PC-3 (cell line): ENCODE data around the gene RBMS3. TPM values are rescaled to one million over a fixed set of nuclear protein-coding genes. Genes with fewer than 3 reads are reported as not detected.

ENCODE experiments used
- ATAC-seq: fragments of 200-7000 bp; cut with Tn5 transposase; 2 replicates; pipeline ENCODE4 v1.9.1; 2020; ENCODE audit warnings: mild to moderate bottlenecking, moderate library complexity
- BruUV-seq: library from RNA; stranded (reverse); fragments of 400-500 nt; replicated peaks from 2 replicates; lab custom pipeline; 2021; lab: Mats Ljungman, UMichigan
- CTCF ChIA-PET: fragments of 300-600 bp; sonication (Branson Sonifier 250); formaldehyde crosslinking; loops from one replicate; lab custom pipeline; 2022; ENCODE audit warnings: antibody characterized with exemption; lab: Charles Lee
- POLR2A ChIA-PET: fragments of 300-600 bp; sonication (Branson Sonifier 250); formaldehyde crosslinking; loops from one replicate; lab custom pipeline; 2022; ENCODE audit warnings: antibody characterized with exemption; ENCODE audit not compliant: unreplicated experiment; lab: Charles Lee
- DNase-seq: peaks from one replicate; pipeline ENCODE4 v3.0.0-alpha.2; 2015
- H2AFZ ChIP-seq: fragments of 300-600 bp; sonication (generic); 2 replicates; pipeline ENCODE4 v1.6.0; 2016; ENCODE audit warnings: antibody characterized with exemption, low read length
- H3F3A ChIP-seq: fragments of 300-600 bp; sonication (generic); one replicate; pipeline ENCODE4 v1.6.0; 2017; ENCODE audit warnings: antibody characterized with exemption, low read length, control low read depth, mild to moderate bottlenecking; ENCODE audit not compliant: unreplicated experiment
- H3K27ac ChIP-seq: fragments of 300-600 bp; sonication (generic); 2 replicates; pipeline ENCODE4 v1.5.1; 2016; ENCODE audit warnings: mild to moderate bottlenecking, low read length
- H3K27me3 ChIP-seq: fragments of 300-600 bp; sonication (generic); 2 replicates; pipeline ENCODE4 v1.6.1; 2016; ENCODE audit warnings: low read length, mixed read lengths
- H3K36me3 ChIP-seq: fragments of 300-600 bp; sonication (generic); 2 replicates; pipeline ENCODE4 v1.6.1; 2016; ENCODE audit warnings: low read depth, mixed run types, low read length, mixed read lengths
- H3K4me1 ChIP-seq: fragments of 300-600 bp; sonication (generic); 2 replicates; pipeline ENCODE4 v1.5.1; 2016; ENCODE audit warnings: low read length; ENCODE audit not compliant: insufficient read depth
- H3K4me2 ChIP-seq: fragments of 300-600 bp; sonication (generic); 2 replicates; pipeline ENCODE4 v1.6.0; 2016; ENCODE audit warnings: low read length
- H3K4me3 ChIP-seq: fragments of 300-600 bp; sonication (generic); 2 replicates; pipeline ENCODE4 v1.5.1; 2016; ENCODE audit warnings: mild to moderate bottlenecking, low read length, mixed read lengths
- H3K79me2 ChIP-seq: fragments of 300-600 bp; sonication (generic); 2 replicates; pipeline ENCODE4 v1.6.1; 2017; ENCODE audit warnings: low read length, mixed read lengths
- H3K9ac ChIP-seq: fragments of 300-600 bp; sonication (generic); 2 replicates; pipeline ENCODE4 v1.6.0; 2016; ENCODE audit warnings: mild to moderate bottlenecking, low read length
- H3K9me2 ChIP-seq: fragments of 300-600 bp; sonication (generic); replicated peaks from 2 replicates; pipeline ENCODE4 v1.6.1; 2016; ENCODE audit warnings: mixed run types, low read length, mixed read lengths
- H3K9me3 ChIP-seq: fragments of 300-600 bp; sonication (generic); 2 replicates; pipeline ENCODE4 v1.6.1; 2016; ENCODE audit warnings: low read length, mixed read lengths
- H4K20me1 ChIP-seq: fragments of 300-600 bp; sonication (generic); 2 replicates; pipeline ENCODE4 v1.6.1; 2016; ENCODE audit warnings: low read length, mixed read lengths
- EZH2 ChIP-seq: fragments of 300-600 bp; sonication (generic); IDR thresholded peaks from one replicate; pipeline ENCODE4 v1.6.1; 2017; ENCODE audit warnings: antibody characterized with exemption, mild to moderate bottlenecking, low read length; ENCODE audit not compliant: unreplicated experiment
- EZH2phosphoT487 ChIP-seq: fragments of 300-600 bp; sonication (generic); IDR thresholded peaks from 2 replicates; pipeline ENCODE4 v1.6.1; 2018; ENCODE audit warnings: mild to moderate bottlenecking, antibody characterized with exemption, low read length, borderline replicate concordance
- intact Hi-C: fragments of 100-400 bp; cut with micrococcal nuclease; formaldehyde crosslinking; loops from 2 replicates; pipeline ENCODE4 v1.9.0; 2023
- total RNA-seq: library from RNA; depleted of rRNA; stranded (reverse); fragments of >200 nt; gene quantifications from 2 replicates; pipeline ENCODE4 v1.2.3, GENCODE V29; 2014
- TF ChIP-seq, protein P1 (sequence below): fragments of 300-600 bp; sonication (generic); conservative IDR thresholded peaks from 2 replicates; pipeline ENCODE4 v1.5.1; 2017; ENCODE audit warnings: antibody characterized with exemption, low read depth, mild to moderate bottlenecking, low read length

RBMS3 gene
- total RNA-seq, 1 experiment from 2014 or later: 5.4 TPM

DNA sequence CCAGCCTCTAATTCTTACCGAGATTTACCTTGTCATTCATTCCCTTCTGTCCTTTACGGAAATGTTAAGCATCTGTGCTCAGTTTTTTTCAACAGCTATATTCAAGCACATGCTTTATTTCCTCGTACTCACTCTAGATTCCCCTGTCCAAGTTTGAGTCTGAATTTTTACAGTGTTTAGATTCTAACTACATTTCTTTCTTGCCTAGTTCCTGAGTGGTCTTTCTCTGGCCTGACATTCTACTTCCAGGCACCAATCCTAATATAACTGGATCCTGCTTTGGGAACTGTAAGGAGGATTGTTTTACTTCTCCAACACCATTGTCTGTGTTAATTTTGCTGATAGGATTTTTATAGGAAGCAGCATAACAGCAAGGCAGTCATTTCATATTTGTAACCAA lies 222.4 kb downstream of the RBMS3 start:
- Histone ChIP-seq H3K27me3 (no peaks in the 10 kb centered on the region), H3K4me1 (no peaks in the 10 kb centered on the region), H2AFZ (no peak overlapping the region), H3F3A (no peaks in the 10 kb centered on the region), H3K79me2 (no peaks in the 10 kb centered on the region), H3K9ac (no peak overlapping the region), H4K20me1 (no peaks in the 10 kb centered on the region), H3K4me3 (no peak overlapping the region), H3K4me2 (no peak overlapping the region), H3K36me3 (no peaks in the 10 kb centered on the region), H3K9me2 (no peaks in the 10 kb centered on the region), H3K9me3 (no peaks in the 10 kb centered on the region), H3K27ac (no peak overlapping the region)
- POLR2A ChIA-PET: no interaction called here
- CTCF ChIA-PET: no interaction called here
- no peak for DNase-seq
- intact Hi-C loops: no loop called here
- ATAC-seq: no peak
- no TSS peak for BruUV-seq
- TF ChIP-seq EZH2phosphoT487 (no peak), EZH2 (no peak)
- TF ChIP-seq, protein P1, sequence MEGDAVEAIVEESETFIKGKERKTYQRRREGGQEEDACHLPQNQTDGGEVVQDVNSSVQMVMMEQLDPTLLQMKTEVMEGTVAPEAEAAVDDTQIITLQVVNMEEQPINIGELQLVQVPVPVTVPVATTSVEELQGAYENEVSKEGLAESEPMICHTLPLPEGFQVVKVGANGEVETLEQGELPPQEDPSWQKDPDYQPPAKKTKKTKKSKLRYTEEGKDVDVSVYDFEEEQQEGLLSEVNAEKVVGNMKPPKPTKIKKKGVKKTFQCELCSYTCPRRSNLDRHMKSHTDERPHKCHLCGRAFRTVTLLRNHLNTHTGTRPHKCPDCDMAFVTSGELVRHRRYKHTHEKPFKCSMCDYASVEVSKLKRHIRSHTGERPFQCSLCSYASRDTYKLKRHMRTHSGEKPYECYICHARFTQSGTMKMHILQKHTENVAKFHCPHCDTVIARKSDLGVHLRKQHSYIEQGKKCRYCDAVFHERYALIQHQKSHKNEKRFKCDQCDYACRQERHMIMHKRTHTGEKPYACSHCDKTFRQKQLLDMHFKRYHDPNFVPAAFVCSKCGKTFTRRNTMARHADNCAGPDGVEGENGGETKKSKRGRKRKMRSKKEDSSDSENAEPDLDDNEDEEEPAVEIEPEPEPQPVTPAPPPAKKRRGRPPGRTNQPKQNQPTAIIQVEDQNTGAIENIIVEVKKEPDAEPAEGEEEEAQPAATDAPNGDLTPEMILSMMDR: no peak

DNA sequence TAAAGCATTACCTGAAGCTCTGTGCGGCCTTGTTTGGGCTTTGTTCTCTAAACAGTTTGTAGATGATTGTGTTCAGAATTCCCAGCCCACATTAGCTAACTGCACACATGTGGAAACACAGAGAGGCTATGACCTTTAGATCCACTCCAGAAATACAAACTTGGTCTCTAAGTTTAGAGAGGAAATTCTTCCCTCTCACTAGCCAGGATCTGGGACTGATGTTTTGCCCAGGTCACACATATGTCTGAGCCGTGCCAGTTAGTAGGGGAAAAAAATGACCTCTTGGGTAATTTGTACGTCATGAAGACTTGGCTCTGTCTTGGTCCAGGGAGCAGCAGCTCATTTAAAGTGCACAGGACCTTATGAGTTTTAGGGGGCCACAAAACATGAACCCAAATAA lies 223.1 kb downstream of the RBMS3 start:
- H3K9me2 ChIP-seq: no peaks in the 10 kb centered on the region
- no peak for DNase-seq
- H3K27ac ChIP-seq: no peak overlapping the region
- no peaks in the 10 kb centered on the region for H3K27me3 ChIP-seq
- BruUV-seq: no TSS peak
- no peak overlapping the region for H2AFZ ChIP-seq
- no peak overlapping the region for H3K4me3 ChIP-seq
- intact Hi-C loops: no loop called here
- no peaks in the 10 kb centered on the region for H3K36me3 ChIP-seq
- H3K9me3 ChIP-seq: no peaks in the 10 kb centered on the region
- POLR2A ChIA-PET: no interaction called here
- H4K20me1 ChIP-seq: no peaks in the 10 kb centered on the region
- H3F3A ChIP-seq: no peaks in the 10 kb centered on the region
- no peak overlapping the region for H3K9ac ChIP-seq
- CTCF ChIA-PET: no interaction called here
- no peak for TF ChIP-seq EZH2
- ATAC-seq: no peak
- H3K79me2 ChIP-seq: no peaks in the 10 kb centered on the region
- H3K4me1 ChIP-seq: no peaks in the 10 kb centered on the region
- no peak overlapping the region for H3K4me2 ChIP-seq

DNA sequence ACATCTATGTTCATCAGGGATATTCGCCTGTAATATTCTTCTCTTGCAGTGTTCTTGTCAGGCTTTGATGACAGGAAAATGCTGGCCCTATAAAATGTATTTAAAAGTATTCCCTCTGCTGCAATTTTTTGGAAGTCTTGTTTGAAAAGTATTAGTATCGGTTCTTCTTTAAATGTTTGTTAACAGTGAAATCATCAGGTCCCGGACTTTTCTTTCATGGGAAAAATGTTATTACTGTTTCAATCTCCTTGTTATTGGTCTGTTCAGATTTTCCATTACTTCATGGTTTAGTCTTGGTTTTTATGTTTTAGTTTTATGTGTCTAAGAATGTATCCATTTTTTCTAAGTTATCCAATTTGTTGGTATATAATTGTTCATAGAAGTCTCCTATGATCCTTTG lies 225.6 kb downstream of the RBMS3 start:
- ChIA-PET POLR2A (no interaction called here), CTCF (no interaction called here)
- Histone ChIP-seq H3K36me3 (no peaks in the 10 kb centered on the region), H3K4me3 (no peak overlapping the region), H3K4me1 (no peaks in the 10 kb centered on the region), H3K27me3 (no peaks in the 10 kb centered on the region), H4K20me1 (no peaks in the 10 kb centered on the region), H3K27ac (no peak overlapping the region), H2AFZ (no peak overlapping the region), H3K79me2 (no peaks in the 10 kb centered on the region), H3K9ac (no peak overlapping the region), H3K9me3 (no peaks in the 10 kb centered on the region), H3K9me2 (no peaks in the 10 kb centered on the region), H3K4me2 (no peak overlapping the region), H3F3A (no peaks in the 10 kb centered on the region)
- intact Hi-C loops: no loop called here
- TF ChIP-seq EZH2phosphoT487 (no peak), EZH2 (no peak)
- TF ChIP-seq, protein P1: no peak
- ATAC-seq (no peak), DNase-seq (no peak)
- BruUV-seq: no TSS peak
